ENCODE results near the gene OR2AT4.

- TF ChIP-seq CTCF (IDR thresholded peaks at IDR 0.05; ENCODE audit: extremely low read depth in 1 of 2, insufficient read depth in 1 of 2, low read depth in 1 of 2, low read length in 2 of 2) = no peak
- TF ChIP-seq POLR2AphosphoS5 (IDR thresholded peaks at IDR 0.05; ENCODE audit: insufficient read depth, low read depth, low read length) = no peak
- no peak for TF ChIP-seq POLR2A (IDR thresholded peaks at IDR 0.05; ENCODE audit: low read depth, low read length)
- no peak for TF ChIP-seq MAX (IDR thresholded peaks at IDR 0.05; ENCODE audit: insufficient read depth, insufficient read length)
These were observed 44.5 kb upstream of the OR2AT4 start for GRCh38 chr11:75141166-75141565.
